G401.6 (cell line): ENCODE data around the gene PDK4.

Experiments
- FAIRE-seq: peaks from 2 replicates; lab custom pipeline; 2012; peaks lifted over from hg19 to GRCh38; lab: Jason Lieb, UNC

PDK4 gene

DNA sequence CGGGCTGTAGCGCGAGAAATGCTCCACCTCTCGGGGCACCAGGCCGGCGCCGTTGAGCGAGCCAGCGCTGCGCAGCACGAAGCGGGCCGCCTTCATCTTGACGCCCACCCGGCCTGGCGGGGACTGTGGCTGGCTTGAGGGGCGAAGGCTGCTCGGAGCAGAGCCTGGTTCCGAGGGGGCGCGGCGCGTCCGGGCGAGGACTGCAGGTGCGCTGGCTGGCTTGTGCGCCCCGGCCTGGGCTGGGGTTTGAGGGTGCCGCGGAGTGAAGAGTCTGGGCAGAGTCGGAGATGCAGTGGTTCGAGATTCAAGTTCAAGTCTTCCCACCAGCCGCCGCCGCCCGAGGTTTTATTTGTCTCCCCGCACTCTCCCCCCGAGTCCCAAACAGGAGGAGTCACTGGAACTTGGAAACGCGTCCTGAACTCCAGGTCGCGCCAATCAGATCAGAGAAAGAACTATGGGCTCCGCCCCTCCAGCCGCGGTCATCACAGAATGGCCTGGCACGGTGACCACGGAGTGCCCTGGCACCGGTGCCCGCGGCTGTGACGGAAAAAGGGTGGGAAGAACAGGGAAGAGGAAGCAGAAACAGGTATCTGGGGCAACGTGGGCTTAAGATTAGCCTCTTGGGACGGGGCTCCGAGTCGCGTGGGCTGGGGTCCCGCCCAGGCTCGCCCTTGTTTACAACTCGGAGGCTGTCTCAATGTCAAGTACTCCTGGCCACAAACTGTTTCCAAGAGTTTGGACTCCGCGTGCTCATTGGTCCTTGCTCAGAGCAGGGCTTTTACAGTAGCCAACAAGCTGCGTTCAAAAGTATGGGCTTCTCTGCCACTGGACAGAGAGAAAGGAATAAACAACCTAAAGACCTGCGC lies at the start of gene PDK4:
PDK4 (minus strand) TSS at position 319 of the 866 bp plus-strand sequence; CDS start at position 96, 223 bp downstream.
- FAIRE-seq: no peak

DNA sequence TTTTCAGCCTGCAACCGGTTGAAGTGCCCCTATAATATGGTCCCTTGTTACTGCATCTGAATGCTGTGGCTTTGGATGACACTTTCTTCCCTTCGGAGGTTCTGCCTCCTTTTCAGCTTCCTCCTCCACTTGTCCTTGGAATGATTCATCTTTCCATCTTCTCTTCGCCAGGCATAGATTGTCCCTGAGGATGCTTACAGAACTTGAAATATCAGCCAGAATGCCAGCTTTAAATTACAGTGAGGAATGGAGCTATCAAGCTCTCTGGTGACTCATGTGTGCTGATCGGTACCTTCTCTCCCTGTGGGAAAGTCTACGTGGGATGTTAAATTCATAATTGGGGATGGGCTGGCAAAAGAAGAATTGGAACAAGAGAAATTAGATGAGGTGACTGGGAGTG lies 45.9 kb upstream of the PDK4 start:
- FAIRE-seq: no peak

DNA sequence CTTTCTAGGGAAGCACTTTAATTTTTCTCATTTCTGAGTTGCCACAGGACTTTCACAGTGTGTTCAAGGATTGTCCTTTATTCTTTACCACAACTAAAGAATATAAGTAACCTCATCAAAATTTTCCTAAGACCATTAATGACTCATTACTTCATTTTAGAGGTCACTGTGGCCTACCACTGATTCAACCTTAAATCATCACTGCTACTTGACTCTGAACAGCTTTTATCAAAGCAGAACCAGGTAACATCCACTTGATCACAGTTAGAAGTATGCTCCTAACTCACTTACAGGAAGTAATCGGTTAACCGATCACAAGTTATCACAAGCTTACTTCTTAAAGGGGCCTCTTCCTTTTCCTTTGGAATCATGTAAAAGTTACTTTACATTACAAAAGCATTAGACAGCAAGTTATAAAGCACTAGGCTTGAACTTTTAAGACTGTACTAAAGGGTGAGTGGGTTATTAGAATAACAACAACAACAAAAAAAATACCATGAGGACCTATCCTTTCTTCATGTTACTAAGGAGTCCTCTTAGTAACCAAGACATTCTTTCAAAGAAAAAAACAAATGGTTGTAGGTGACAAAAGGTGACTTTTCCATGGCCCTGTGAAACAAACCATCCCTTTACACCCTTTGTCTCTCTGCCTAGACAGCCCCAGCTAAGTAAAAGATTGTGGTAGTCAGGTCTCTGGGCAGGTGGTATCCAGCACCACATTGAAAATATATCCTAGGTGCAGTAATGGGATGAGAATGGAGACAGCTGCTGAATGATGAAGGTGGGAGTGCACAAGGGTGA lies 40.0 kb upstream of the PDK4 start:
- no peak for FAIRE-seq

DNA sequence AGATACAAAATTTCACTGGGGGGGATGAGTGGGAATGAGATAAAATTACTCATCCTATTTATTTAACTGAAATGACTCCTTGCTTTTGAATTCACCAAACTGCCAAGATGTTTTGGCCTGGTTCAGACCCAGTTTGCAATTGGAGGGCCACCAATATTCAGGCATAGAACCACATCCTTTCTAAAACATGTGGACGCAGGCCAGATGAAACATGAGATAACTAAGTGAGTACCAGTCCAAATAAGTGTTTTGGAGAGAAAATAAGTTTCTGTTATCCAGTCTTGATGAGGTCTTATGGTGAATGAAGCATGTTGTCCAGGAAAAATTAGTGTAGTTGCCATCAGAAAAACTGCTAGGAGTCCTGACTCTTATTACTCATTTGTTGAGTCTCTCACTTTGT lies 36.3 kb upstream of the PDK4 start:
- no peak for FAIRE-seq

DNA sequence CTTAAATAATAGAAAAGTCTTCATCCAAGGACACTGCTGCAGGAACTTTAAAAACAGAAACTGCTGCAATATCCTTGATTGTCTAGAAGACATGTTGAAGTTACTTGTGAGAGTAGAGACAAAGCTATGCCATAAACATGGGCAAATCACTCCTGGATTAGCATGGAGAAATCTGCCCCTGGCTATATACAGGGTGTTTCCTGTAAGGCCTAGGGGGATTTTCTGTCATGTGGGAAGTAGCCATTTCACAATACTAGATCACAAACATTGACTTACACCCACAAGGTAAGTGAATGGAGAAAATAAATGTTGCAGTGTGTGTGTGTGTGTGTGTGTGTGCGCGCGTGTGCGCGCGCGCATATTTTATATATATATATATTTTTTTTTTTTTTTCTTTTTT lies 35.2 kb upstream of the PDK4 start:
- FAIRE-seq: no peak

DNA sequence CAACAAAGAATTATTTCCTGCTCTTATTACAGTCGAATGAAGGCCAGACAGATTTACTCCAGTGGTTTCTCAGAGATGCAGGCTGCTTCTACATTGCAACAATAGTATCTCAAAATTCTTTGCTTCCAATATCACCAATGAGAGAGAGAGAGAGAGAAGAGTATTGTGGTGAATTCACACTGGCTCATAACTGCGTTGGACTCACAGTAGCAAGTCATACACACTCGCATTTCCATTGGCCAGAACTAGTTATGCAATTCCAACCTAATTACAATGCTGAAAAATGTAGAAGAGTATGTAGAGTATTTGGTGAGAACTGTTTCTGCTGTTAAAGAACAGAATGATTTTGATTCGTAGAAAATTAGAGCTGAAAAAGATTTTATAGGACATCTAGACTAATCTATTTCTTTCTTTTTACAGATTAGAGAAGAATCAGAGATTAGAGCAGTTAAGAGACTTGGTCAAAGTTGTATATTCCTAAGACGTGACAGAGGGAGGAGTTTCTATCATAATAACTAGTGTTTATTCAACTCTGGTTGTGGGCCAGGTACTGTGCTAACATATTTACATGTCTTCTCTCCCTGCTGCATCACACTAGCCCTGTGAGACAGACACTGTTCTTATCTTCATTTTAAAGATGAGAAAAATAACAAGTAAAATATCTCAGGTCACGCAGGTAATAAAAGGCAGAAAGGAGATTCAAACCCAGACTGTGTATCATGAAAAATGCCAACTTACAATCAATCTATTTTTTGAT lies 34.6 kb upstream of the PDK4 start:
- FAIRE-seq: no peak

DNA sequence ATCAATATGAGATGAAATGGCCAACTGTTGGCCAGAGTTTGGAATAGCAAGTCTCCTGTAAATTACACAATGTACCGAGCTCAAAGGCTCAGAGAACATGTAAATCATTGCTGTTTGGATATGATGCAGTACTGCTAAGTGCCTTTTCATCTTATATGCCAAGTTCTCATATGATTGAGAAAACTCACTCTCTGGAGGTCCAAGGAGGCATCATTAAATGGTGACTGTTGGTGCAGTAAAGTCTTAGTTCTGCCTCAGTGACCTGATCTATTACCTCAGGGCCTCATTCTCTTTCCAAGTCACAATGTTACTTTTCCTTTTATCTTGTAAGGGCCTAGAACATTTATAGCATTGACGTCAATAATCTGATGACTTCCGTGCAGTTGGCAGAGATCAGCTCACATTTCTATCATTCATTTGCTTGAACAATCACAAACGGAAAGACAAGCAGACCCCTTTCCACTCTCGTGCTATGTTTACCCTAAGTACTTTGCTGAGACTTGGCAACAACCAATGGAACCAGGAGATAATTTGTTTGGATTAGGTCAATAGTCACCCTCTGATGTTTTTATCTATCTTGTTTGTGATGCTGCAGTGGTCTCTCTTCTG lies 32.6 kb upstream of the PDK4 start:
- no peak for FAIRE-seq

DNA sequence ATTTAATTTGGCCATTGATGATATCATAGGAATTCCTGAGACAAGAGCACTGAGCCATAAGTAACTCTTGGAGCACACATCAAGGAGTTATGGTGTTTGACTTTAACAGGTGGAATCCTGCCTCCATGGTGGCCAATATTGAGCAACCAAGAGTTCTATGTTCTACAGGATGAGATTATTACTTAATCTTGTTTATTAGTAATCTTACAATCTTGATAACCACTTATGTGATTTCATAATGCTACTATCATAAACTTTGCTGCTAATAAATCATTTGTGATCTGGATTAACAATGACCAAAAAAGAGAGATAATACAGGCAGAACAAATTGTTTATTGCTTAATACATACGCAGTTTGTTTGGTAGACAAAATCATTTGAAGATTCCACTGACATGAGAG lies 27.5 kb upstream of the PDK4 start:
- FAIRE-seq: no peak

DNA sequence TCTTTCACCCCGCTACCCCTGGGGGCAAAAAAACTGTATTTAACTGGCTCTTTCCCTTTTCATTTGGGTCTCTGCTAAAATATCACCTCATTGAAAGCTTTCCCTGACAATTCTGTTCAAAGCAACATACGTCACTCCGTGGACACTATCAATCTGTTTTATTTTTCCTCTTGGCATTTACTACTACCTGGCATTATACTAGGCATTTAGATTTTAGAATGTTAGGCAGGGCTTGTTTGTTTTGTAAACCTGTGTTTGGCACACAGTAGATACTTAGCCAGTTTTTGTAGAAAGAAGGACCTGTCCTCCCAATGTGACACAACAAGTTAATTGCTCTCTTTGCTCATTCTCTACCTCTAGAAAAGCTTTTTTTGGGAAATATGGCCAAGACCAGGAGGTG lies 26.5 kb upstream of the PDK4 start:
- no peak for FAIRE-seq

DNA sequence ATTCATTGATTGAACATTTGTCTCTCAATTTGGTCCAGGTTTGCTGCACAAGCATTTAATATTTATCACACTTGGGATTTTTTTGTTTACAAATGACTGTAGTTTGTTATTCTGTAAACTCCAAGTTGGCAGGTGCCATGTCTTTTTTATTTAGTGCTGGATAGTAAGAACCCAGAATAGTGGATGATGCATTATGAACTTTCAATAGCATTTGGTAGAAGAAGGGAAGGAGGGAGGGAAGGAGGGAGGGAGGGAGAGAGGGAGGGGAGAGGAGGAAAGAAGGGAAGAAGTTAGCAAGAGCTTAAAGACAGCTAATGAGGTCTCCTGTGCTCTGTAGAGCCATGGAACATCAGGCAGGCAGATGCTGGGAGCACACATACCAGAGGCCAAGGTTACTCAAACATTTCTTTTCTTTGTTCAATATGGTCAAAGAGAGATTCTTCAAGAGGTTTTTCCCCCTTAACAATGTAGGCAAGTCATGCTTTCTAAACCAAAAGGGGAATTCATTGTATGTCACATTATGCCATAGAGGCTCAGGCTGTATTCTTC lies 25.8 kb upstream of the PDK4 start:
- FAIRE-seq: no peak

DNA sequence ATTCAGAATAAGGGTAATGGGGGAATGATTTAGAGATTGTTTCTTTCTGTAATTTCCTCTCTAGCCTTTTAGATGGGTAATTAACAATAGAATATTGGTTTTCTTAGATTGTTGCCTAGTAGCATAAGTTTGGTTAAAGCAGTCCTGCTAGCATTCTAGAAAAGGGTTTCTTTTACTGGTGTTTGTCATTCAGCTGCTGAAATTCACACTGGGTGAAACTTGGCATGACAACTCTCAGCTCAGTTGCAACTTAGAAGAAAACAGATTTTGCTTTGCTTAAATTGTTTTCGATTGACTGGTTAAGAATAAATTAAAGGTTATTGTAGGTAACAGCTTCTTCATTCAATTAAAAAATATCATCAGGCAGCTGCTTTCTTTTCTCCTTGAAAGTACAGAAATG lies 25.1 kb upstream of the PDK4 start:
- FAIRE-seq: no peak

DNA sequence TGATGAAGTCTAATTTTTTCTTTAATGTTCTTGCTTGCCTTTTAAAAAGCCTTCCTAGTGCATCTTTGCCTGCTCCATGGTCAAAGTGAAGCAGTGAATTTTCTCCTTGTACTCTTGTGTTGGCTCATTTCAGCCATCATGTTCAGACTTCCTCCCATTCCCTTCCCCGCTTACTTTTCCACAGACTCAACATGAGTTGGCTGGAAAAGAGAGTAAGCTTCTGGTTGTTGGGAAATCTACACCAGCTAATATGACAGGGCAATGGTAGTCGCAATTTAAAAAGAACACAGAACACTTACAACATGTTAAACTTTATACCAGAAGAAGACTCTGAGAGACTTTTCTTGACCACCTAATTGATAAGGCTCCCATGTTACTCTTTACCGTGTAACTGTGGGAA lies 24.3 kb upstream of the PDK4 start:
- FAIRE-seq: no peak

DNA sequence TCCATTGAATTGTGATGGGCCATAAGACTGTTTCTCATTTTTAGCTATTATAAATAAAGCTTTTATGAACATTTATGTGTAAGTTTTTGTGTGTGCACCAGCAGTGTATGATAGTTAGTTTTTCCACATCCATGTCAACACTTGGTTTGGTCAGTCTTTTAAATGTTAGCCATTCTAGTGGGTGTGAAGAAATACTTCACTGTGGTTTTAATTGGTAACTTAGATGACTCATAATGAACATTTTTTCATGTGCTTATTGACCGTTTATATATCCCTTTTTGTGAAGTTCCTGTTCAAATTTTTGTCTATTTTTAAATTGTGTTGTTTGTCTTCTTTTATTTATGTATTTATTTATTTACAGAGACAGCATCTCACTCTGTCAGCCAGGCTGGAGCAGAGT lies 23.6 kb upstream of the PDK4 start:
- FAIRE-seq: no peak

DNA sequence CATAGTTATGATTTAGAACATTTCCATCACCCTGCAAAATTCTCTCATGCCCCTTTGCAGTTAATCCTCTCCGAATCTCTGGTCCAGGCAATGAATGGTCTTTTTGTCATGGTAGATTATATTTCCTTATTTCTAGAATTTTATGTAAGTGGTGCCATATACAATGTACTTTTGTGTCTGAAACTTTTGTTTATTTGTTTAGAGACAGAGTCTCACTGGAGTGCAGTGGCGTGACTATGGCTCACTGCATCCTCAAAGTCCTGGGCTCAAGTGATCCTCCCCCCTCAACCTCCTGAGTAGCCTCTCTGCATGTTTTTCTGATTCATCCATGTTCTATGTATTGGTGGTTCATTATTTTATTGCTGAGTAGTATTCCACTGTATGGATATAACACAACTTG lies 23.2 kb upstream of the PDK4 start:
- no peak for FAIRE-seq

DNA sequence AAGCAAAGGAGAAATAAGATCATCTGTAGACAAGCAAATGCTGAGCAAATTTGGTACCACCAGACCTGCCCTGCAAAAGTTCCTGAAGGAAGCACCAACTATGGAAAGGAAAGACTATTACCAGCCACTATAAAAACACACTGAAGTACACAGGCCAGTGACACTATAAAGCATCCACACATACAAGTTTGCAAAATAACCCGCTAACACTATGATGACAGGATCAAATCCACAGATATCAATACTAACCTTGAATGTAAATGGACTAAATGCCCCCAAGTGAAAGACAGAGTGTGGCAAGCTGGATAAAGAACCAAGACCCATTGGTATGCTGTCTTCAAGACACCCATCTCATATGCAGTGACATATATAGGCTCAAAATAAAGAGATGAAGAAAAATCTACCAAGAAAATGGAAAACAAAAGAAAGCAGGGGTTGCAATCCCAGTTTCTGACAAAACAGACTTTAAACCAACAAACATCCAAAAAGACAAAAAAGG lies 18.2 kb upstream of the PDK4 start:
- FAIRE-seq: no peak

DNA sequence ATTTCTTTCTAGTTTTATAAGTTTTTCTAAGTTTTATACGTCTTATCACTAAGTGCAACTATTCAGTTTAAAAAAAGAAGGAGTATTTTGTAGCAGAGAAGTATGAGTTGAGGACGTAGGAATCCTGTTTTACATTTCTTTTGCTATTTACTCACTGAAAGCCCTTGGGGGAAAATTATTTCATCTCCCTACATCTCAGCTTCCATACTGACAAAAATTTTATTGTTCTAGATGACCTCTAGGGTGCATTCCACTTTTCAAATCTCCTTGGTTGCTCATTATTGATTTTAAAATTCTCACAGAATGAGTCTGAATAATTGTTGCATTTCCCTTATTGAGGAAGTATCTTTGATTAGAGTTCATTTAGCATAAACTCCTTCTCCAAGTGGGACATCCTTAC lies 14.9 kb upstream of the PDK4 start:
- FAIRE-seq: no peak

DNA sequence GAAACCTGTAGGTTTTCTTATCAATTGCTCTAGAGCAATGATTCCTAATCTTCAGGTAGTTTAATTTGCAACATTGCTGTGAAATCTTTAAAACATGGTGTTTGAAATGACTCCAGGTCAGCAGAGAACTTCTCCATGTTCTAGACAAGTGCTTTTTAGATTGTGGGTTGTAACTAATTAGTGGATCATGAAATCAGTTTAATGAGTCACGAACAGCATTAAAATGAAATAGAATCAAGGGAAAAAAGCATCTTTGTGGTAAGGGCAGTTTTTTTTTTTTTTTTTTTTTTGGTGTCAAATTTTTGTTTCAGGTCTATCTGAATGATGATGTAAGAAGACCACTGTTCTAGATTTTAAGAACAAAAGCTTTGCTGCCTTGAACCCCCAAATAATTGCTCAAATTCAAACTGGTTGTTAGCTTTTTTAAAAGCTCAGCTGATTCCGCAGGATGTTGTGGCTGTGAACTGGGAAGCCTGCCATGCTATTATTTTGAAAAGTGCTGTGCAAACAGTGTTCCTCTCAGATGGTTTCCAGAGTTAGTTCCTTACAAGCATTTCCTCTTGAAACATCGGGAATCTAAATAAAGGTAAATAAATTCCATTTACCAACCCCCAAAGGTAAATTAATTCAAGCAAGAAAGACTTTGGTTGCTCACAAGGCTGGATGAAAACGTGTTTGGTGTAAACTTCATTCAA lies 13.1 kb upstream of the PDK4 start:
- no peak for FAIRE-seq

DNA sequence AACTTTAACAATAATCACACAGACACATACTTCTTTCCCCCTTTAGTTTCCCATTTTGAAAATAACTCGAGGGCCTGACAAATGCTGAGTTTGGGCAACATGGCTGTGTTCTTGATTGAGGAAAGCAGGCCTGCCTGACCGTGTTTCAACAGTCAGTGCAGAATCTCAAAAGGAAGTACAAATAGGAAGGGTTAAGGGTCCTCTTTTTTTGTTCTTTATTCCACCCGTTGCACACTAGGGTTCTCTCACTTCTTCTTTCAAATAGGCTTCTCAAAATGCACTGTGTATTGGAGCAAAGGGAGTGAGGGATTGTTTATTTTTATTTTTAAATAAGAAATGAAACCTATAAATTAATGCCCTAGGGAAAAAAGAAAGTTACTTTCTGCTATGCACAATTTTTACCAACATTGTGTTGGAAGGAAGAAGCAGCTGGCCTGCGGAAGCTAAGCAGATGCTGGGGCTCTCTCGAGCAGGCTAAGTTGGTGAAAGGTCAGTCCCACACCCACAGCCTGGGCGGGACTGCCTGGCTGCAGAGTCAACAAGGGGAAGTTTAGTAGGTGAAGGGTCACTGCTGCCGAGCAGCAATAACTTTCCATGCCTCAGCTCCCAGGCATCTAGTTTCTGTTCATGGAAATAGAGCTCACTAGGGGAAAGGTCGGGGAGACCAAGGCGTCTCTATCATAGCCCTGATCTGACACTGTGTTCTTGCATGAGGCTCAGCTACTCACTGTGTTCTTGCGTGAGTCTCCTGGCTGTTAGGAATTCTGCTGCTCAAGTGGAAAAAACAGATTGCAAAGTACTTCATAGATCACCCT lies 12.2 kb upstream of the PDK4 start:
- FAIRE-seq: no peak

DNA sequence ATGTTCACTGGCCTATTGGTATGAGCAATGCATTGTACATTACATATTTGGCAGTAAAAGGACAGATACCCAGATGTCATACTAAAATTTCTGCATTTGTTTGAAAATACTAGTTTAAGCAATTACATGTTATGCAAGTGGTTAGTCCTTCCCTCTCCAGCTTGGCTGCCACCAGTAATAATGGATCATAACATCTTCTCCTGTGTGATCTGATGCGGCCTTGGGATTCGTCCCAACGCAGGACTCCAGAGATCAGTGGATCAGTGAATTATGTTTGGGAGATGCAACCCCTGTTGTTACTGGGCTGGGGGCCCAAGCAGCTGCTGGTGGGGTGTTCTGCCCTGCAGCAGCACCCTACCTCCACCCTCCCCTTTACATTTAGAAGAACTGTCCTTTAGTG lies 11.2 kb upstream of the PDK4 start:
- no peak for FAIRE-seq

DNA sequence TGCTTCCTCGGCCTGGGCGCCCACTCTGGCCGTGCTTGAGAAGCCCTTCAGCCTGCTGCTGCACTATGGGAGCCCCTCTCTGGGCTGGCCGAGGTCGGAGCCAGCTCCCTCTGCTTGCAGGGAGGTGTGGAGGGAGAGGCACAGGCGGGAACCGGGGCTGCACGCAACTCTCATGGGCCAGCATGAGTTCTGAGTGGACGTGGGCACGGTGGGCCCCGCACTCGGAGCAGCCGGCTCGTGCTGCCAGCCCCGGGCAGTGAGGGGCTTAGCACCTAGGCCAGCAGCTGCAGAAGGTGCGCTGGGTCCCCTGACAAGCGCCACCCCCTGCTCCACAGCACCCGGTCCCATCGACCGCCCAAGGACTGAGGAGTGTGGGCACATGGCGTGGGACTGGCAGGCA lies 9.0 kb upstream of the PDK4 start:
- no peak for FAIRE-seq
